ENCODE results near the gene YPEL2. TPM values are rescaled to one million over a fixed set of nuclear protein-coding genes. Genes with fewer than 3 reads are reported as not detected.

Gene YPEL2
- total RNA-seq, 2 donors from 2014 or later: 22.8 to 27.7 TPM

GRCh38 chr17:59332749-59333377 is 1.4 kb downstream of the YPEL2 start:
- H3K9me3 Mint-ChIP-seq: no peaks in the 10 kb centered on the region
- Histone ChIP-seq H3K9ac (ENCODE audit: extremely low read depth, low read length, poor library complexity, severe bottlenecking) (peak overlapping the region; percentile 76), H3K36me3 (ENCODE audit: control insufficient read depth, insufficient read depth, low read length) (peaks cover 9% of the 10 kb centered on the region), H3K4me1 (ENCODE audit: control insufficient read depth, insufficient read depth, low read length) (peaks cover 15% of the 10 kb centered on the region), H3K4me3 (ENCODE audit: low read length) (peak overlapping the region; percentile 97), H3K27ac (ENCODE audit: low read depth, low read length) (no peak overlapping the region), H3K27me3 (ENCODE audit: control insufficient read depth, insufficient read depth, low read length, poor library complexity, severe bottlenecking) (no peaks in the 10 kb centered on the region), H3K9me3 (ENCODE audit: control insufficient read depth, low read length) (no peaks in the 10 kb centered on the region)
- peak overlapping the region; percentile 59 for H3K27ac Mint-ChIP-seq
- TF ChIP-seq, protein P1, sequence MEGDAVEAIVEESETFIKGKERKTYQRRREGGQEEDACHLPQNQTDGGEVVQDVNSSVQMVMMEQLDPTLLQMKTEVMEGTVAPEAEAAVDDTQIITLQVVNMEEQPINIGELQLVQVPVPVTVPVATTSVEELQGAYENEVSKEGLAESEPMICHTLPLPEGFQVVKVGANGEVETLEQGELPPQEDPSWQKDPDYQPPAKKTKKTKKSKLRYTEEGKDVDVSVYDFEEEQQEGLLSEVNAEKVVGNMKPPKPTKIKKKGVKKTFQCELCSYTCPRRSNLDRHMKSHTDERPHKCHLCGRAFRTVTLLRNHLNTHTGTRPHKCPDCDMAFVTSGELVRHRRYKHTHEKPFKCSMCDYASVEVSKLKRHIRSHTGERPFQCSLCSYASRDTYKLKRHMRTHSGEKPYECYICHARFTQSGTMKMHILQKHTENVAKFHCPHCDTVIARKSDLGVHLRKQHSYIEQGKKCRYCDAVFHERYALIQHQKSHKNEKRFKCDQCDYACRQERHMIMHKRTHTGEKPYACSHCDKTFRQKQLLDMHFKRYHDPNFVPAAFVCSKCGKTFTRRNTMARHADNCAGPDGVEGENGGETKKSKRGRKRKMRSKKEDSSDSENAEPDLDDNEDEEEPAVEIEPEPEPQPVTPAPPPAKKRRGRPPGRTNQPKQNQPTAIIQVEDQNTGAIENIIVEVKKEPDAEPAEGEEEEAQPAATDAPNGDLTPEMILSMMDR (conservative IDR thresholded peaks at IDR 0.05): no peak
- H3K27me3 Mint-ChIP-seq (ENCODE audit: insufficient read depth): no peaks in the 10 kb centered on the region
- no peak for DNase-seq
- peaks cover 68% of the 10 kb centered on the region for H3K4me1 Mint-ChIP-seq
- H3K4me3 Mint-ChIP-seq: peak overlapping the region; percentile 87
- no peaks in the 10 kb centered on the region for H3K36me3 Mint-ChIP-seq (ENCODE audit: low read depth)
- 33 to 40% methylated on average over 9 to 14 of the region's 14 CpGs for WGBS, 2 experiments (ENCODE audit: insufficient coverage in 1 of 2, insufficient read length in 1 of 2)

GRCh38 chr17:59333836-59334235 is 2.4 kb downstream of the YPEL2 start:
- no peak overlapping the region for H3K27ac ChIP-seq (ENCODE audit: low read depth, low read length)
- peak overlapping the region; percentile 18 for H3K27ac Mint-ChIP-seq
- DNase-seq: no peak
- H3K9me3 ChIP-seq (ENCODE audit: control insufficient read depth, low read length): no peaks in the 10 kb centered on the region
- WGBS, 2 experiments (ENCODE audit: insufficient coverage in 1 of 2, insufficient read length in 1 of 2): 96% methylated on average over 2 of the region's 2 CpGs; no CpG with 5 or more reads in 1 of the 2 experiments
- H3K9ac ChIP-seq (ENCODE audit: extremely low read depth, low read length, poor library complexity, severe bottlenecking): peak overlapping the region; percentile 76
- H3K9me3 Mint-ChIP-seq: no peaks in the 10 kb centered on the region
- H3K27me3 Mint-ChIP-seq (ENCODE audit: insufficient read depth): no peaks in the 10 kb centered on the region
- TF ChIP-seq, protein P1 (conservative IDR thresholded peaks at IDR 0.05): no peak
- H3K4me3 ChIP-seq (ENCODE audit: low read length): peak overlapping the region; percentile 97
- H3K36me3 ChIP-seq (ENCODE audit: control insufficient read depth, insufficient read depth, low read length): peaks cover 9% of the 10 kb centered on the region
- H3K36me3 Mint-ChIP-seq (ENCODE audit: low read depth): no peaks in the 10 kb centered on the region
- H3K27me3 ChIP-seq (ENCODE audit: control insufficient read depth, insufficient read depth, low read length, poor library complexity, severe bottlenecking): no peaks in the 10 kb centered on the region
- peak overlapping the region; percentile 87 for H3K4me3 Mint-ChIP-seq
- H3K4me1 Mint-ChIP-seq: peaks cover 70% of the 10 kb centered on the region
- H3K4me1 ChIP-seq (ENCODE audit: control insufficient read depth, insufficient read depth, low read length): peaks cover 12% of the 10 kb centered on the region

- Mint-ChIP-seq H3K4me1 (peaks cover 63% of the 10 kb centered on the region), H3K27me3 (ENCODE audit: insufficient read depth) (no peaks in the 10 kb centered on the region), H3K27ac (no peak overlapping the region), H3K36me3 (ENCODE audit: low read depth) (no peaks in the 10 kb centered on the region), H3K9me3 (no peaks in the 10 kb centered on the region), H3K4me3 (no peak overlapping the region)
- peak; percentile 59 for DNase-seq
- H3K27me3 ChIP-seq (ENCODE audit: control insufficient read depth, insufficient read depth, low read length, poor library complexity, severe bottlenecking): no peaks in the 10 kb centered on the region
- H3K9ac ChIP-seq (ENCODE audit: extremely low read depth, low read length, poor library complexity, severe bottlenecking): no peak overlapping the region
- H3K4me3 ChIP-seq (ENCODE audit: low read length): peak overlapping the region; percentile 97
- H3K4me1 ChIP-seq (ENCODE audit: control insufficient read depth, insufficient read depth, low read length): peaks cover 17% of the 10 kb centered on the region
- TF ChIP-seq, protein P1 (conservative IDR thresholded peaks at IDR 0.05): no peak
- H3K27ac ChIP-seq (ENCODE audit: low read depth, low read length): no peak overlapping the region
- H3K36me3 ChIP-seq (ENCODE audit: control insufficient read depth, insufficient read depth, low read length): peaks cover 13% of the 10 kb centered on the region
- H3K9me3 ChIP-seq (ENCODE audit: control insufficient read depth, low read length): no peaks in the 10 kb centered on the region
- 85 to 88% methylated on average over 7 to 10 of the region's 10 CpGs for WGBS, 2 experiments (ENCODE audit: insufficient coverage in 1 of 2, insufficient read length in 1 of 2)
These were observed 4.2 kb downstream of the YPEL2 start for GRCh38 chr17:59335685-59336084.
